Effector CD8-positive, alpha-beta T cell (primary cell): ENCODE measurements around the gene MYRIP.

Experiments used
- DNase-seq: peaks from one replicate; lab custom pipeline; 2025; lab: John Stamatoyannopoulos, UW

The MYRIP gene

GRCh38 chr3:40189118-40189517, 379.7 kb downstream of the MYRIP start:
- no peak for DNase-seq

- DNase-seq: no peak
Measured at GRCh38 chr3:40190056-40190455, 380.6 kb downstream of the MYRIP start.

- no peak for DNase-seq
Measured at GRCh38 chr3:40191251-40191650, 381.8 kb downstream of the MYRIP start.

GRCh38 chr3:40191850-40192448, 382.5 kb downstream of the MYRIP start:
- peak; percentile 27 for DNase-seq

- no peak for DNase-seq
Measured at GRCh38 chr3:40192628-40193027, 383.2 kb downstream of the MYRIP start.

GRCh38 chr3:40196966-40197365, 387.6 kb downstream of the MYRIP start:
- no peak for DNase-seq

GRCh38 chr3:40200692-40201316, 391.4 kb downstream of the MYRIP start:
- DNase-seq: no peak

GRCh38 chr3:40201770-40202169, 392.4 kb downstream of the MYRIP start:
- DNase-seq: no peak

GRCh38 chr3:40206522-40206921, 397.1 kb downstream of the MYRIP start:
- DNase-seq: no peak

- no peak for DNase-seq
Measured at GRCh38 chr3:40207796-40208195, 398.4 kb downstream of the MYRIP start.

GRCh38 chr3:40208251-40208650, 398.8 kb downstream of the MYRIP start:
- no peak for DNase-seq

- no peak for DNase-seq
Measured at GRCh38 chr3:40211579-40211978, 402.2 kb downstream of the MYRIP start.

GRCh38 chr3:40213556-40213955, 404.1 kb downstream of the MYRIP start:
- DNase-seq: no peak

GRCh38 chr3:40215015-40215414, 405.6 kb downstream of the MYRIP start:
- no peak for DNase-seq

GRCh38 chr3:40216471-40216870, 407.1 kb downstream of the MYRIP start:
- DNase-seq: no peak

GRCh38 chr3:40223856-40224255, 414.4 kb downstream of the MYRIP start:
- DNase-seq: no peak

GRCh38 chr3:40224796-40225515, 415.5 kb downstream of the MYRIP start:
- no peak for DNase-seq

GRCh38 chr3:40226636-40227035, 417.2 kb downstream of the MYRIP start:
- no peak for DNase-seq

GRCh38 chr3:40228792-40229350, 419.5 kb downstream of the MYRIP start:
- no peak for DNase-seq

GRCh38 chr3:40229386-40229785, 420.0 kb downstream of the MYRIP start:
- DNase-seq: no peak

- no peak for DNase-seq
Measured at GRCh38 chr3:40229963-40230362, 420.6 kb downstream of the MYRIP start.

- DNase-seq: no peak
Measured at GRCh38 chr3:40230382-40230781, 421.0 kb downstream of the MYRIP start.

- DNase-seq: no peak
Measured at GRCh38 chr3:40232626-40233025, 423.2 kb downstream of the MYRIP start.
